ENCODE measurements around the gene PDILT. TPM values are rescaled to one million over a fixed set of nuclear protein-coding genes. Genes with fewer than 3 reads are reported as not detected.
"Not testable (repeated sequence)": the region's sequence is repeated elsewhere in the genome, so short reads cannot be mapped to it uniquely, and the experiment has no call there.

The PDILT gene
- polyA plus RNA-seq, 6 donors from 2014 or later = not detected

GRCh38 chr16:20321051-20321450 is 83.5 kb downstream of the PDILT start:
- not testable (repeated sequence) for H3K36me3 Mint-ChIP-seq; ATAC-seq (ENCODE audit: low read depth in 2 of 2); H3K4me3 Mint-ChIP-seq; H3K4me1 Mint-ChIP-seq; H3K27ac Mint-ChIP-seq; H3K9me3 Mint-ChIP-seq; DNase-seq
- peaks cover 10 to 18% (median 11%) of the 10 kb centered on the region in 3 donors for H3K27me3 Mint-ChIP-seq

- Mint-ChIP-seq H3K4me3 (no peak overlapping the region), H3K4me1 (no peaks in the 10 kb centered on the region), H3K9me3 (peaks cover 0 to 5% (median 0%) of the 10 kb centered on the region in 7 donors), H3K27ac (no peak overlapping the region), H3K27me3 (peaks cover 11 to 17% (median 12%) of the 10 kb centered on the region in 3 donors), H3K36me3 (no peaks in the 10 kb centered on the region)
- no peak for DNase-seq
- ATAC-seq (ENCODE audit: low read depth in 2 of 2) = no peak
Measured at GRCh38 chr16:20320592-20320991, 83.9 kb downstream of the PDILT start.

GRCh38 chr16:20320178-20320577 is 84.4 kb downstream of the PDILT start:
- Mint-ChIP-seq H3K27ac (no peak overlapping the region), H3K4me3 (no peak overlapping the region), H3K4me1 (no peaks in the 10 kb centered on the region), H3K9me3 (peaks cover 0 to 5% (median 0%) of the 10 kb centered on the region in 7 donors), H3K36me3 (no peaks in the 10 kb centered on the region), H3K27me3 (peaks cover 11 to 17% (median 15%) of the 10 kb centered on the region in 3 donors)
- DNase-seq (no peak), ATAC-seq (ENCODE audit: low read depth in 2 of 2) (no peak)

GRCh38 chr16:20319406-20319805 is 85.1 kb downstream of the PDILT start:
- H3K4me3 Mint-ChIP-seq = no peak overlapping the region
- no peaks in the 10 kb centered on the region for H3K36me3 Mint-ChIP-seq
- H3K27me3 Mint-ChIP-seq = peaks cover 11 to 17% (median 15%) of the 10 kb centered on the region in 3 donors
- H3K4me1 Mint-ChIP-seq = no peaks in the 10 kb centered on the region
- ATAC-seq (ENCODE audit: low read depth in 2 of 2) (no peak), DNase-seq (no peak)
- peaks cover 0 to 5% (median 0%) of the 10 kb centered on the region in 7 donors for H3K9me3 Mint-ChIP-seq
- H3K27ac Mint-ChIP-seq = peak overlapping the region in 1 of 6 donors; percentile 56

GRCh38 chr16:20318437-20318836 is 86.1 kb downstream of the PDILT start:
- Mint-ChIP-seq H3K27me3 (peaks cover 11 to 17% (median 17%) of the 10 kb centered on the region in 3 donors), H3K4me3 (no peak overlapping the region), H3K27ac (no peak overlapping the region), H3K36me3 (no peaks in the 10 kb centered on the region), H3K4me1 (no peaks in the 10 kb centered on the region), H3K9me3 (peaks cover 0 to 5% (median 0%) of the 10 kb centered on the region in 7 donors)
- DNase-seq (no peak), ATAC-seq (ENCODE audit: low read depth in 2 of 2) (no peak)

- H3K27ac Mint-ChIP-seq = peak overlapping the region in 1 of 6 donors; percentile 79
- ATAC-seq (ENCODE audit: low read depth in 2 of 2) = no peak
Measured at GRCh38 chr16:20318006-20318405, 86.5 kb downstream of the PDILT start.

GRCh38 chr16:20317117-20317516 is 87.4 kb downstream of the PDILT start:
- H3K4me3 Mint-ChIP-seq = no peak overlapping the region
- peaks cover 0 to 5% (median 0%) of the 10 kb centered on the region in 7 donors for H3K9me3 Mint-ChIP-seq
- no peak for ATAC-seq (ENCODE audit: low read depth in 2 of 2)
- no peak overlapping the region for H3K27ac Mint-ChIP-seq
- DNase-seq = no peak
- no peaks in the 10 kb centered on the region for H3K4me1 Mint-ChIP-seq
- peaks cover 15 to 20% (median 17%) of the 10 kb centered on the region in 3 donors for H3K27me3 Mint-ChIP-seq
- no peaks in the 10 kb centered on the region for H3K36me3 Mint-ChIP-seq

More at GRCh38 chr16:20318006-20318405, 86.5 kb downstream of the PDILT start:
- Mint-ChIP-seq H3K27me3 (peaks cover 15 to 20% (median 17%) of the 10 kb centered on the region in 3 donors), H3K4me1 (no peaks in the 10 kb centered on the region), H3K4me3 (no peak overlapping the region), H3K9me3 (peaks cover 0 to 5% (median 0%) of the 10 kb centered on the region in 7 donors), H3K36me3 (no peaks in the 10 kb centered on the region)
- no peak for DNase-seq

- Mint-ChIP-seq H3K4me1 (no peaks in the 10 kb centered on the region), H3K4me3 (no peak overlapping the region), H3K9me3 (peaks cover 0 to 5% (median 0%) of the 10 kb centered on the region in 7 donors), H3K36me3 (no peaks in the 10 kb centered on the region), H3K27me3 (peaks cover 15 to 20% (median 16%) of the 10 kb centered on the region in 3 donors), H3K27ac (no peak overlapping the region)
- no peak for ATAC-seq (ENCODE audit: low read depth in 2 of 2)
- DNase-seq = no peak
Measured at GRCh38 chr16:20316715-20317114, 87.8 kb downstream of the PDILT start.

GRCh38 chr16:20315764-20316163 is 88.8 kb downstream of the PDILT start:
- Mint-ChIP-seq H3K27me3 (peaks cover 9 to 15% (median 15%) of the 10 kb centered on the region in 3 donors), H3K36me3 (no peaks in the 10 kb centered on the region), H3K4me3 (no peak overlapping the region), H3K27ac (no peak overlapping the region), H3K4me1 (no peaks in the 10 kb centered on the region), H3K9me3 (peaks cover 0 to 5% (median 0%) of the 10 kb centered on the region in 7 donors)
- no peak for DNase-seq
- ATAC-seq (ENCODE audit: low read depth in 2 of 2) = no peak

GRCh38 chr16:20314575-20314974 is 90.0 kb downstream of the PDILT start:
- Mint-ChIP-seq H3K27ac (no peak overlapping the region), H3K4me3 (no peak overlapping the region), H3K27me3 (peaks cover 9 to 15% (median 14%) of the 10 kb centered on the region in 3 donors), H3K9me3 (peaks cover 0 to 5% (median 0%) of the 10 kb centered on the region in 7 donors), H3K4me1 (no peaks in the 10 kb centered on the region), H3K36me3 (no peaks in the 10 kb centered on the region)
- ATAC-seq (ENCODE audit: low read depth in 2 of 2) = no peak
- DNase-seq = no peak

- H3K9me3 Mint-ChIP-seq = no peaks in the 10 kb centered on the region
- ATAC-seq (ENCODE audit: low read depth in 2 of 2) = no peak
- no peaks in the 10 kb centered on the region for H3K36me3 Mint-ChIP-seq
- peaks cover 9 to 10% (median 9%) of the 10 kb centered on the region in 3 donors for H3K27me3 Mint-ChIP-seq
- no peak overlapping the region for H3K27ac Mint-ChIP-seq
- no peak for DNase-seq
- H3K4me3 Mint-ChIP-seq = no peak overlapping the region
- no peaks in the 10 kb centered on the region for H3K4me1 Mint-ChIP-seq
Measured at GRCh38 chr16:20313741-20314140, 90.8 kb downstream of the PDILT start.

GRCh38 chr16:20312536-20313095 is 91.9 kb downstream of the PDILT start:
- H3K4me1 Mint-ChIP-seq; ATAC-seq (ENCODE audit: low read depth in 2 of 2); DNase-seq; H3K36me3 Mint-ChIP-seq; H3K4me3 Mint-ChIP-seq; H3K9me3 Mint-ChIP-seq; H3K27ac Mint-ChIP-seq: not testable (repeated sequence)
- peaks cover 9 to 15% (median 10%) of the 10 kb centered on the region in 3 donors for H3K27me3 Mint-ChIP-seq

- ATAC-seq (ENCODE audit: low read depth in 2 of 2) = no peak
Measured at GRCh38 chr16:20311548-20311947, 93.0 kb downstream of the PDILT start.

More at GRCh38 chr16:20311548-20311947, 93.0 kb downstream of the PDILT start:
- no peaks in the 10 kb centered on the region for H3K4me1 Mint-ChIP-seq
- peaks cover 9% of the 10 kb centered on the region in 3 donors for H3K27me3 Mint-ChIP-seq
- H3K9me3 Mint-ChIP-seq = no peaks in the 10 kb centered on the region
- no peak overlapping the region for H3K27ac Mint-ChIP-seq
- no peak overlapping the region for H3K4me3 Mint-ChIP-seq
- DNase-seq = no peak
- H3K36me3 Mint-ChIP-seq = no peaks in the 10 kb centered on the region

Measured in naive B cell (primary cell).